HK-2 (cell line): ENCODE results near the gene TRERF1.

Experiments
- DNase-seq: peaks from one replicate; pipeline ENCODE4 v3.0.0-alpha.2; 2018; ENCODE audit not compliant: unreplicated experiment

Gene TRERF1

GRCh38 chr6:42423244-42423643, 28.5 kb downstream of the TRERF1 start:
- no peak for DNase-seq

GRCh38 chr6:42420741-42421140, 31.0 kb downstream of the TRERF1 start:
- no peak for DNase-seq

GRCh38 chr6:42419490-42420280, 32.0 kb downstream of the TRERF1 start:
- DNase-seq: no peak

GRCh38 chr6:42418724-42419123, 33.0 kb downstream of the TRERF1 start:
- DNase-seq: no peak

GRCh38 chr6:42417641-42418112, 34.0 kb downstream of the TRERF1 start:
- DNase-seq: no peak

GRCh38 chr6:42411406-42411805, 40.3 kb downstream of the TRERF1 start:
- DNase-seq: no peak

- DNase-seq: no peak
Observed at GRCh38 chr6:42410861-42411260, 40.9 kb downstream of the TRERF1 start.

- DNase-seq: no peak
Observed at GRCh38 chr6:42409581-42409980, 42.1 kb downstream of the TRERF1 start.

GRCh38 chr6:42407379-42407778, 44.3 kb downstream of the TRERF1 start:
- DNase-seq: no peak

GRCh38 chr6:42406306-42407280, 45.1 kb downstream of the TRERF1 start:
- DNase-seq: no peak

- no peak for DNase-seq
Observed at GRCh38 chr6:42405021-42405420, 46.7 kb downstream of the TRERF1 start.

GRCh38 chr6:42404484-42404883, 47.2 kb downstream of the TRERF1 start:
- peak; percentile 10 for DNase-seq

GRCh38 chr6:42403831-42404230, 47.9 kb downstream of the TRERF1 start:
- no peak for DNase-seq

GRCh38 chr6:42403421-42403820, 48.3 kb downstream of the TRERF1 start:
- DNase-seq: no peak

- no peak for DNase-seq
Observed at GRCh38 chr6:42402184-42402583, 49.5 kb downstream of the TRERF1 start.

- no peak for DNase-seq
Observed at GRCh38 chr6:42401613-42401951, 50.1 kb downstream of the TRERF1 start.

- no peak for DNase-seq
Observed at GRCh38 chr6:42400886-42401612, 50.7 kb downstream of the TRERF1 start.

GRCh38 chr6:42400061-42400760, 51.5 kb downstream of the TRERF1 start:
- DNase-seq: no peak

GRCh38 chr6:42396720-42397119, 55.0 kb downstream of the TRERF1 start:
- no peak for DNase-seq

GRCh38 chr6:42394881-42395620, 56.7 kb downstream of the TRERF1 start:
- DNase-seq: no peak

- no peak for DNase-seq
Observed at GRCh38 chr6:42394151-42394550, 57.6 kb downstream of the TRERF1 start.
